NT2/D1 (cell line): ENCODE results near the gene MOB3B.

Experiments
- SUZ12 ChIP-seq: IDR thresholded peaks from 2 replicates; pipeline ENCODE4 v1.6.1; 2011; ENCODE audit not compliant: insufficient read length, insufficient read depth; ENCODE audit errors: extremely low read depth
- YY1 ChIP-seq: IDR thresholded peaks from 2 replicates; pipeline ENCODE4 v1.6.1; 2011; ENCODE audit not compliant: insufficient read length, insufficient read depth
- ZNF274 ChIP-seq: IDR thresholded peaks from 2 replicates; pipeline ENCODE4 v1.6.1; 2011; ENCODE audit warnings: mild to moderate bottlenecking, low read depth, low read length

DNA sequence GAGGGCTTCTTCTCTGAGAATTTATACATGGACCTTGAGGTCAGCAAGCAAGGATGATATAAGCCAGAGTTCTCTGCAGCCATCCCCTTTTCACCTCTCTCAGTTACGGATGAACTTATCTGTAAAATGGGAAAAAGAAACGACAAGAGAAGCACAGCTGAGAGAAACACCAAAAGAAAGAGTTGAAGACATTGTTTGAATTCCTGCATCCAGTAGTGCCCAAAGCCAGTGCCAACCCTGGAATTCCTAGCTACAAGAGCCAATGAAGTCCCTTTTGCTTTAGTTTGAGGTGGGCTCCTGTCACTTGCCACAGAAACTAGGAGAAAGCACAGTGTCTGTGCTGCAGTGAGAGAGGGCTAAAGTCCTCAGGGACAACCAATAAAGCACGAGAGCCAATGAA lies 6.6 kb upstream of the MOB3B start:
- no peak for TF ChIP-seq ZNF274
- no peak for TF ChIP-seq YY1
- no peak for TF ChIP-seq SUZ12
